ENCODE data around the gene C3AR1. TPM values are rescaled to one million over a fixed set of nuclear protein-coding genes. Genes with fewer than 3 reads are reported as not detected.
"Not testable (repeated sequence)": the region's sequence is repeated elsewhere in the genome, so short reads cannot be mapped to it uniquely, and the experiment has no call there.

C3AR1 gene
- total RNA-seq, 1 experiment from 2014 or later = 0.95 TPM

GRCh38 chr12:8057839-8058238 is 8.3 kb downstream of the C3AR1 start:
- DNase-seq (ENCODE audit: low spot score) = peak; percentile 48

GRCh38 chr12:8057306-8057705 is 8.9 kb downstream of the C3AR1 start:
- DNase-seq (ENCODE audit: low spot score) = no peak

GRCh38 chr12:8054816-8055215 is 11.3 kb downstream of the C3AR1 start:
- no peak for DNase-seq (ENCODE audit: low spot score)

- DNase-seq (ENCODE audit: low spot score) = no peak
Measured at GRCh38 chr12:8052679-8053078, 13.5 kb downstream of the C3AR1 start.

GRCh38 chr12:8050600-8051250 is 15.4 kb downstream of the C3AR1 start:
- no peak for DNase-seq (ENCODE audit: low spot score)

GRCh38 chr12:8048906-8049305 is 17.3 kb downstream of the C3AR1 start:
- no peak for DNase-seq (ENCODE audit: low spot score)

GRCh38 chr12:8047842-8048241 is 18.3 kb downstream of the C3AR1 start:
- no peak for DNase-seq (ENCODE audit: low spot score)

- DNase-seq (ENCODE audit: low spot score) = peak; percentile 68
Measured at GRCh38 chr12:8045952-8046944, 19.9 kb downstream of the C3AR1 start.

- no peak for DNase-seq (ENCODE audit: low spot score)
Measured at GRCh38 chr12:8040791-8041190, 25.4 kb downstream of the C3AR1 start.

- DNase-seq (ENCODE audit: low spot score) = peak; percentile 86
Measured at GRCh38 chr12:8038659-8039114, 27.5 kb downstream of the C3AR1 start.

- DNase-seq (ENCODE audit: low spot score) = no peak
Measured at GRCh38 chr12:8037947-8038346, 28.2 kb downstream of the C3AR1 start.

- no peak for DNase-seq (ENCODE audit: low spot score)
Measured at GRCh38 chr12:8037046-8037663, 29.0 kb downstream of the C3AR1 start.

- no peak for DNase-seq (ENCODE audit: low spot score)
Measured at GRCh38 chr12:8036346-8036745, 29.8 kb downstream of the C3AR1 start.

GRCh38 chr12:8035440-8036010 is 30.6 kb downstream of the C3AR1 start:
- DNase-seq (ENCODE audit: low spot score) = no peak

GRCh38 chr12:8034802-8035201 is 31.4 kb downstream of the C3AR1 start:
- DNase-seq (ENCODE audit: low spot score) = no peak

GRCh38 chr12:8033153-8034044 is 32.8 kb downstream of the C3AR1 start:
- peak; percentile 34 for DNase-seq (ENCODE audit: low spot score)

GRCh38 chr12:8032242-8033152 is 33.7 kb downstream of the C3AR1 start, which contains the start of gene FOXJ2:
Gene FOXJ2 (plus strand): TSS chr12:8032716. CDS start chr12:8039833, 7,117 bp downstream.
- DNase-seq (ENCODE audit: low spot score) = peak; percentile 25

GRCh38 chr12:8031872-8032241 is 34.3 kb downstream of the C3AR1 start:
- no peak for DNase-seq (ENCODE audit: low spot score)

- not testable (repeated sequence) for DNase-seq (ENCODE audit: low spot score)
Measured at GRCh38 chr12:8031017-8031416, 35.1 kb downstream of the C3AR1 start.

- no peak for DNase-seq (ENCODE audit: low spot score)
Measured at GRCh38 chr12:8030189-8030588, 36.0 kb downstream of the C3AR1 start.
